PC-9 (cell line): ENCODE results near the gene CNTNAP5. TPM values are rescaled to one million over a fixed set of nuclear protein-coding genes. Genes with fewer than 3 reads are reported as not detected.

ENCODE experiments used
- BruUV-seq: library from RNA; stranded (reverse); fragments of 400-500 nt; replicated peaks from 2 replicates; lab custom pipeline; 2021; lab: Mats Ljungman, UMichigan
- CTCF ChIA-PET: fragments of 300-600 bp; sonication (Branson Sonifier 250); formaldehyde crosslinking; loops from one replicate; lab custom pipeline; 2022; ENCODE audit warnings: antibody characterized with exemption; lab: Charles Lee
- POLR2A ChIA-PET: fragments of 300-600 bp; sonication (Branson Sonifier 250); formaldehyde crosslinking; loops from one replicate; lab custom pipeline; 2022; ENCODE audit warnings: antibody characterized with exemption; ENCODE audit not compliant: unreplicated experiment; lab: Charles Lee
- DNase-seq, 2 experiments: peaks; one replicate each; pipeline versions ENCODE4 v3.0.0 to v3.0.0-alpha.2; 2015 to 2022; ENCODE audit warnings: mixed read lengths in 1 of 2
- H2AFZ ChIP-seq: fragments of 200-600 bp; sonication (generic); 2 replicates; pipeline ENCODE4 v1.8.1; 2017; ENCODE audit warnings: antibody characterized with exemption
- H3F3A ChIP-seq: fragments of 200-600 bp; sonication (generic); 2 replicates; pipeline ENCODE4 v1.8.1; 2017; ENCODE audit warnings: antibody characterized with exemption, mild to moderate bottlenecking, low read depth; ENCODE audit not compliant: insufficient read depth
- H3K27ac ChIP-seq: fragments of 200-600 bp; sonication (generic); 2 replicates; pipeline ENCODE4 v1.6.1; 2016; ENCODE audit warnings: mixed run types
- H3K27me3 ChIP-seq: fragments of 200-600 bp; sonication (generic); 2 replicates; pipeline ENCODE4 v1.6.1; 2016; ENCODE audit warnings: low read depth, mixed run types; ENCODE audit not compliant: insufficient read depth
- H3K36me3 ChIP-seq: fragments of 200-600 bp; sonication (generic); 2 replicates; pipeline ENCODE4 v1.6.1; 2016; ENCODE audit warnings: low read depth, mixed run types
- H3K4me1 ChIP-seq: fragments of 200-600 bp; sonication (generic); replicated peaks from 2 replicates; pipeline ENCODE4 v1.6.1; 2016; ENCODE audit warnings: mixed run types; ENCODE audit not compliant: insufficient read depth
- H3K4me2 ChIP-seq: fragments of 200-600 bp; sonication (generic); 2 replicates; pipeline ENCODE4 v1.6.1; 2017; ENCODE audit warnings: mixed run types
- H3K4me3 ChIP-seq: fragments of 200-600 bp; sonication (generic); 2 replicates; pipeline ENCODE4 v1.6.1; 2016; ENCODE audit warnings: mixed run types
- H3K79me2 ChIP-seq: fragments of 200-600 bp; sonication (generic); 2 replicates; pipeline ENCODE4 v1.6.1; 2017; ENCODE audit warnings: low read depth, mixed run types
- H3K9me2 ChIP-seq: fragments of 200-600 bp; sonication (generic); 2 replicates; pipeline ENCODE4 v1.8.1; 2017; ENCODE audit warnings: mild to moderate bottlenecking; ENCODE audit not compliant: insufficient read depth
- H3K9me3 ChIP-seq: fragments of 200-600 bp; sonication (generic); 2 replicates; pipeline ENCODE4 v1.8.1; 2016; ENCODE audit warnings: low read depth; ENCODE audit not compliant: insufficient read depth
- H4K20me1 ChIP-seq: fragments of 200-600 bp; sonication (generic); 2 replicates; pipeline ENCODE4 v1.8.1; 2017; ENCODE audit not compliant: insufficient read depth
- CTCF ChIP-seq: fragments of 200-600 bp; sonication (generic); conservative IDR thresholded peaks from 2 replicates; pipeline ENCODE4 v1.6.1; 2017; ENCODE audit warnings: mixed run types, antibody characterized with exemption, mild to moderate bottlenecking, moderate library complexity
- EZH2 ChIP-seq: fragments of 200-600 bp; sonication (generic); IDR thresholded peaks from 2 replicates; pipeline ENCODE4 v1.8.0; 2017; ENCODE audit warnings: antibody characterized with exemption, low read depth
- intact Hi-C: fragments of 100-400 bp; cut with micrococcal nuclease; formaldehyde crosslinking; loops from one replicate; pipeline ENCODE4 v1.10.0; 2022; ENCODE audit not compliant: unreplicated experiment
- total RNA-seq: library from RNA; stranded (reverse); gene quantifications from 2 replicates; pipeline ENCODE4 v1.2.3, GENCODE V29; 2021

CNTNAP5 gene
- total RNA-seq, 1 experiment from 2014 or later: not detected

- BruUV-seq: no TSS peak
- H3K79me2 ChIP-seq: no peaks in the 10 kb centered on the region
- intact Hi-C loops: no loop called here
- H2AFZ ChIP-seq: no peak overlapping the region
- no peaks in the 10 kb centered on the region for H3K9me3 ChIP-seq
- H3K4me2 ChIP-seq: no peak overlapping the region
- H4K20me1 ChIP-seq: no peaks in the 10 kb centered on the region
- no peak overlapping the region for H3K27ac ChIP-seq
- ChIA-PET POLR2A (no interaction called here), CTCF (no interaction called here)
- H3K36me3 ChIP-seq: no peaks in the 10 kb centered on the region
- no peak overlapping the region for H3K4me3 ChIP-seq
- no peak for DNase-seq
- H3K9me2 ChIP-seq: no peaks in the 10 kb centered on the region
- no peak for TF ChIP-seq CTCF
- no peak for TF ChIP-seq EZH2
- no peaks in the 10 kb centered on the region for H3K27me3 ChIP-seq
- no peaks in the 10 kb centered on the region for H3F3A ChIP-seq
- H3K4me1 ChIP-seq: no peaks in the 10 kb centered on the region
These were observed 223.3 kb downstream of the CNTNAP5 start for GRCh38 chr2:124248386-124248785.

GRCh38 chr2:124250433-124250832, 225.3 kb downstream of the CNTNAP5 start:
- no peak for DNase-seq
- no peaks in the 10 kb centered on the region for H3K27me3 ChIP-seq
- H3K9me2 ChIP-seq: no peaks in the 10 kb centered on the region
- no peak for TF ChIP-seq EZH2
- TF ChIP-seq CTCF: no peak
- H3K79me2 ChIP-seq: no peaks in the 10 kb centered on the region
- no peaks in the 10 kb centered on the region for H3K9me3 ChIP-seq
- POLR2A ChIA-PET: no interaction called here
- H3K4me3 ChIP-seq: no peak overlapping the region
- H3K4me2 ChIP-seq: no peak overlapping the region
- CTCF ChIA-PET: no interaction called here
- no peaks in the 10 kb centered on the region for H3F3A ChIP-seq
- H2AFZ ChIP-seq: no peak overlapping the region
- no peaks in the 10 kb centered on the region for H4K20me1 ChIP-seq
- H3K27ac ChIP-seq: no peak overlapping the region
- H3K36me3 ChIP-seq: no peaks in the 10 kb centered on the region
- BruUV-seq: no TSS peak
- intact Hi-C loops: no loop called here
- no peaks in the 10 kb centered on the region for H3K4me1 ChIP-seq

GRCh38 chr2:124254621-124255020, 229.5 kb downstream of the CNTNAP5 start:
- BruUV-seq: no TSS peak
- ChIA-PET CTCF (no interaction called here), POLR2A (no interaction called here)
- no peaks in the 10 kb centered on the region for H3K4me1 ChIP-seq
- H3K4me3 ChIP-seq: no peak overlapping the region
- H3K27ac ChIP-seq: no peak overlapping the region
- no peak overlapping the region for H3K4me2 ChIP-seq
- no peaks in the 10 kb centered on the region for H3K9me2 ChIP-seq
- H4K20me1 ChIP-seq: no peaks in the 10 kb centered on the region
- H3K27me3 ChIP-seq: no peaks in the 10 kb centered on the region
- intact Hi-C loops: no loop called here
- TF ChIP-seq CTCF (no peak), EZH2 (no peak)
- no peaks in the 10 kb centered on the region for H3K79me2 ChIP-seq
- no peaks in the 10 kb centered on the region for H3K9me3 ChIP-seq
- no peak for DNase-seq
- no peak overlapping the region for H2AFZ ChIP-seq
- no peaks in the 10 kb centered on the region for H3F3A ChIP-seq
- H3K36me3 ChIP-seq: no peaks in the 10 kb centered on the region
